Nephron progenitor cell (in vitro differentiated cells): ENCODE results near the gene IL17F.

Source experiments
- DNase-seq: peaks from one replicate; pipeline ENCODE4 v3.0.0; 2021
- H3K27ac Mint-ChIP-seq: 2 replicates; pipeline ENCODE4 v1.8.0; 2021; ENCODE audit warnings: mild to moderate bottlenecking, moderate library complexity, mixed read lengths
- H3K27me3 Mint-ChIP-seq: 2 replicates; pipeline ENCODE4 v1.8.0; 2021; ENCODE audit warnings: mild to moderate bottlenecking, low read depth, mixed read lengths; ENCODE audit not compliant: poor library complexity
- H3K36me3 Mint-ChIP-seq: 2 replicates; pipeline ENCODE4 v1.8.0; 2021; ENCODE audit warnings: low read depth, mixed read lengths
- H3K4me1 Mint-ChIP-seq: 2 replicates; pipeline ENCODE4 v1.8.0; 2021; ENCODE audit warnings: mixed read lengths
- H3K4me3 Mint-ChIP-seq: 2 replicates; pipeline ENCODE4 v1.8.0; 2021; ENCODE audit warnings: mild to moderate bottlenecking, moderate library complexity, mixed read lengths
- H3K9me3 Mint-ChIP-seq: 2 replicates; pipeline ENCODE4 v1.8.0; 2021; ENCODE audit warnings: mild to moderate bottlenecking, moderate library complexity, mixed read lengths
- CTCF ChIP-seq: fragments of 200-600 bp; sonication (generic); IDR thresholded peaks from 2 replicates; pipeline ENCODE4 v1.5.0; 2021; ENCODE audit warnings: antibody characterized with exemption

IL17F gene

GRCh38 chr6:52189974-52190373, 54.3 kb downstream of the IL17F start:
- Mint-ChIP-seq H3K4me1 (no peaks in the 10 kb centered on the region), H3K27ac (no peak overlapping the region), H3K36me3 (no peaks in the 10 kb centered on the region), H3K4me3 (no peak overlapping the region), H3K27me3 (no peaks in the 10 kb centered on the region), H3K9me3 (peaks cover under 1% of the 10 kb centered on the region)
- no peak for DNase-seq
- TF ChIP-seq CTCF = no peak

GRCh38 chr6:52187098-52187497, 57.2 kb downstream of the IL17F start:
- Mint-ChIP-seq H3K36me3 (no peaks in the 10 kb centered on the region), H3K9me3 (no peaks in the 10 kb centered on the region), H3K27me3 (peaks cover 3% of the 10 kb centered on the region), H3K4me3 (no peak overlapping the region), H3K4me1 (peaks cover 11% of the 10 kb centered on the region), H3K27ac (no peak overlapping the region)
- no peak for DNase-seq
- TF ChIP-seq CTCF = no peak
